G401 (cell line): ENCODE measurements around the gene SMIM5. TPM values are rescaled to one million over a fixed set of nuclear protein-coding genes. Genes with fewer than 3 reads are reported as not detected.
"Not testable (repeated sequence)": the region's sequence is repeated elsewhere in the genome, so short reads cannot be mapped to it uniquely, and the experiment has no call there.

ENCODE experiments used
- DNase-seq: peaks from one replicate; pipeline ENCODE4 v3.0.0-alpha.2; 2015; ENCODE audit warnings: low spot score
- in situ Hi-C: cut with HindIII; loops from 2 replicates; pipeline ENCODE4 v1.10.0; 2016; ENCODE audit warnings: low sequenced_read_pairs, mixed read lengths
- total RNA-seq: library from RNA; depleted of rRNA; stranded (reverse); fragments of >200 nt; shearing (Covaris generic); gene quantifications from 2 replicates; pipeline ENCODE4 v1.2.3, GENCODE V29; 2014

Gene SMIM5
- total RNA-seq, 1 experiment from 2014 or later = not detected

DNA sequence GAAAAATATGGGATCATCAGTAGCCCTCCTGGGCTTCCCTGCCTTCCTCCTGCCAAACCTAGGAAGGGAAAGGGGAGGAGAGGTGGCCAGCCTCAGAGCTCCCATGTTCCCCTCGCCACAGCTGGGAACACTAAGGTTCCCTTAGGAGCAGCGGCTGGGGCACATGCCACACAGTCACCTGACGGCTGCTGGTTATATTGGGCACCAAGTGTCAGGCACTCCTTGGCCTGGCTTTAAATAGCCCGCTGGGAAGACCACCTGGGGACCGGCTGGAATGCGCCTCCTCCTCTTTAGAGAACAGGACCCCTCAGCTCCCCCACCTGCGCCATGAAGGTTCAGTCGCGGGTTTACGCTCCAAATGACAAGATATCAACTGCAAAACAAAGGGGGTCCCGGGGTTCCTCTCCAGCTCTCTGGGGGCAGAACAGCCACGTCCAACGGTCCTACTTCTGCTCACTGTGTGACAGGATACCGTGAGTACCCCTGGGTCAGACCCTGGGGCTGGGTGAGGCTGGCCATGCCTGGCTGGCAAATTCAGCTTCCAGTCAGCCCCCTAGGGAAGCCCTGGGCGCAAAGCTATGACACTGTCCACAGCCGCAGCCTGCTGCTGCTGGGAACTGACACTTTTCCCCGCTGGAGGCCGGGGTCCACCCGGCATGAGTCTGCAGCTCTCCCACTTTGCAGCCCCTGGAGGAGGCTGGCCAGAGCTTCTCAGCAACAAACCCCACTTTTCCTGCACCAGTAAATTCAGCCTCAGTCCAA lies 3.3 kb downstream of the SMIM5 start:
- in situ Hi-C loops = no loop called here

DNA sequence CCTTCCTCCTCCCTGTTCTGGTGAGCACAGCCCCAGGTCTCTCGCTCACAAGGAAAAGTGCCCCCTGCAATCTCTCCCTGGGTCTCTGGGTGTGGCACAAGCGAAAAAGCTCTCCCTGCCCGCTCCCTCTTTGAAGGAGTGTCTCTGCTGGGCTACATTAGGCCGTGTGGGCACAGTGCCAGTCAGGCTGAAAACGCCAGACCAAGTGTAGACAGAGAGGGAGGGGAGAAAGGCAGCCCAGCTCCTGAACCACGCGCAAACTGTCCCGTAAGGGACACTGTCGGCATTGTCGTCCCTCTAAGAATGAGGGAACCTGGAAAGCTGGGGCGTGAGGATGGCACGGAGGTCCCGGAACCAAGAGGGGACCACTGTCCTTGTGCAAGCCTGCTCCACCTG lies 3.9 kb downstream of the SMIM5 start:
- in situ Hi-C loops = no loop called here
- DNase-seq = peak; percentile 43

More for the DNA sequence above, 3.3 kb downstream of the SMIM5 start:
- DNase-seq = no peak

DNA sequence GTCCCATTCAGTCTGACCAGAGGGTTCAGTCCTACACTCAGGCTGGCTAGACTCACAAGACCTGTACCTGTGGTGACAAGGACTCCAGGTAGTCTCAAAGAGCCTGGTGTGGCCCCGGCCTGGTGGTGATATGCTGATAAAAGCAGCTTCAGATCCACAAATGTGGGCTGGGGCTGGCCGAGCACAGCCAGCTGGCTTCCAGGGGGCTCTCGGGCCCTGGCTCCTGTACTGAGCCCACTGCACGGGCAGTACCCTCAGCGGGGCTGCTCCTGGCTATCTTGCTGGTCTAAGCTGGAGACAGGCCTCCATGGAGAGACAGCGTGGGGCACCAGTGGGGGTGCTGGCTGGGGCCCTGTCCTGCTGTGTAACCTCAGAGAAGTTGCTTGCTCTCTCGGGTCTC lies 4.3 kb downstream of the SMIM5 start:
- no peak for DNase-seq
- in situ Hi-C loops = no loop called here

DNA sequence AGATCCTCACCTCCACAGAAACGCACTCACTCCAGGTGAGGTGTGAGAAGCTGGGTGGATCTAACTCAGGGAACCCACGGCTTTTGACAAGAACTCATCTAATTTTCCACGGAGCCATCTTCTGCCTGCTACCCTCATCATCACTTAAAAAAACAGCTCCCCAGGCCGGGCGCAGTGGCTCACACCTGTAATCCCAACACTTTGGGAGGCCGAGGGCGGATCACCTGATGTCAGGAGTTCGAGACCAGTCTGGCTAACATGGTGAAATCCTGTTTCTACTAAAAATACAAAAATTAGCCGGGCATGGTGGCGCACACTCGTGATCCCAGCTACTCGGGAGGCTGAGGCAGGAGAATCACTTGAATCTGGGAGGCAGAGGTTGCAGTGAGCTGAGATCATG lies 4.8 kb downstream of the SMIM5 start:
- DNase-seq, in situ Hi-C loops: not testable (repeated sequence)

DNA sequence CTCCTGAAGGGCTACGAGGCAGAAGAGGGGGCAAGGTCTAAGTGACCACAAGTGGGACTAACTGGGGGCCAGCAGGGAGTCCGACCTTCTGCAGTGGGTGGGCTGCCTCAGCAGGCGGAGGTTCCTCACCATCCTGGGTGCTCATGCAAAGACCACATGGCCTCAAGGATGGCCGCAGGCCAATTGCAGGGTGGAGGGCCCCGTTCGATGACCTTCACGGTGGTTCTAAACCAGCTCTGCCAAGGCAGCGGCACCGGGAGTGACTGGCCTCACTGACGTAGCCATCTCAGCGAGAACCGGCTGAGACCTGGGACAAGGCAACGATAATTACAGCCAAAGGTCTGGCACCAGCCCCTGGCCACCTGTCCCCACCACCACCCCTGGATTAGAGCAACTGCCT lies 5.7 kb downstream of the SMIM5 start:
- in situ Hi-C loops = no loop called here
- DNase-seq = no peak

DNA sequence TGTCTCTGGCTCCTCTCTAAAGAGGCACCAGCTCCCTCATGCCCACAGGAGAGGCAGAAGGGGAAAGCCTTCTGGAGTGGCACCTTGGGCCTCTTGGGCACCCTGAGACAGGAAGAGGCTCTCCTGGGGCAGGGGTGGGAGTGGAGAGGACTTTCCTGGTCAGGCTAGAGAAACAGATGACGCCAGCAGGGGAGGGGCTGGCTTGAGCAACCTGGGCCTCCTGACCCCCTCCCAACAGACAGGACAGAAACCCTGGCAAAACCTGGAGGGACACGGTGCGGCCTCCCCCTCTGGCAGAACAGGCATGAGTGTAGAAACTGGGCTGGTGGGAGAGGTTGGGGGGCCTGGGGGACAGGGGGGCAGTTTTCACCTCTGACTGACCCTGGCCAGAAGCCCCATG lies 6.1 kb downstream of the SMIM5 start:
- in situ Hi-C loops = no loop called here
- DNase-seq = no peak

DNA sequence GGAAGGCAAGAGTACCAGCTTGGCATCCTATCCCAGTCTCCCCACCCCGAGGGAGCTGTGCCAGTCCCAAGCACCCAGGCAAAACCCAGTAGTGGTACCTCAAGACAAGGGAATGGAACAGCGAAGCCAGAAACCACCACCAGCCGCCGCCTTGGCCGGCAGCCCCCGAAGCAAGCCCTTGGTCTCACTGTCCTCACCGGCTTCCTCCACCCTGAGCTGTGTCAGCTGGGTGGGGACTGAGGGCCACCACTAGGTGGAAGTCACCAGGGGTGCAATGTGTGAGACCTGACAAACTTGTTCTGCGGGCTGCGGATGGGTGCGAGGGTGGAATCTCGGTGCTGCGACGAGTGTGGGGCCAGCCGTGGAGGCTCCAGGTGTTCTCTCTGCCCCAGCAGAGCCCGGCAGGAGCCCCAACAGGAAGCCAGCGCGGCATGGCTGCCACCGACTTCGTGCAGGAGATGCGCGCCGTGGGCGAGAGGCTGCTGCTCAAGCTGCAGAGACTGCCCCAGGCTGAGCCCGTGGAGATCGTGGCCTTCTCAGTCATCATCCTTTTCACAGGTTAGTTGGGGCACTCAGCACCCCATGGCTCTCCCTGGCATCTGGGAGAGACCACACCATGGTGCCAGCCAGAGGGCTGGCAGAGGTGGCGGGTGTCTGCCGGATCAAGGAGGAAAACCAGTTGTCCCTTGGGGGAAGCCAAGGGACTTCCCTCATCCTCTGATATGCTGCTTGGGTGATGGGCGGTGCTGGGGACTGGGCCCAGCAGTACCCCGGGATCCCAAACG lies 6.7 kb downstream of the SMIM5 start:
- DNase-seq = no peak
- in situ Hi-C loops = no loop called here

DNA sequence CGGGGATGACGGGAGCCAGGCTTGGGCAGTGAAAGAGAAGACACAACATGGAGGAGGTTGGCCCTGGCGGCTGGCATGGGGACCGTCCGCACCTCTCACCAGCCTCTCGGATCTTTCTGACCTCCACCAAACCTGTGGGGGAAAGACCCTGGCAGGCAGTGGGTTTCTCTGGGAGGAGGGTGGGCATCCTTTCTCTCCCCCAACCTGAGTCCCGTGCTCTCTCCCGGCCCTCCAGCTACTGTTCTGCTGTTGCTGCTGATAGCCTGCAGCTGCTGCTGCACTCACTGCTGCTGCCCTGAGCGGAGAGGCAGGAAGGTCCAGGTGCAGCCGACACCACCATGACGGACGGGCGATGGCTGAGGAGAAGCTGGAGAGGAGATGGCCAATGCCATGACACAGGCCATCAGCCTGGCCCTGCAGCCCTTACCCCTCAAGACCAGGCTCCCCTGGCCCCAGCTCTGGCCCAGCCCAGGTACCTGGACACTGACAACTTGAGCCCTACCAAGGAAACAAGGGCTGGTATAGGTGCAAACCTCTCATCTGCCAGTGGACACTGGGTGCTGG lies 7.4 kb downstream of the SMIM5 start:
- in situ Hi-C loops = no loop called here
- DNase-seq = no peak

DNA sequence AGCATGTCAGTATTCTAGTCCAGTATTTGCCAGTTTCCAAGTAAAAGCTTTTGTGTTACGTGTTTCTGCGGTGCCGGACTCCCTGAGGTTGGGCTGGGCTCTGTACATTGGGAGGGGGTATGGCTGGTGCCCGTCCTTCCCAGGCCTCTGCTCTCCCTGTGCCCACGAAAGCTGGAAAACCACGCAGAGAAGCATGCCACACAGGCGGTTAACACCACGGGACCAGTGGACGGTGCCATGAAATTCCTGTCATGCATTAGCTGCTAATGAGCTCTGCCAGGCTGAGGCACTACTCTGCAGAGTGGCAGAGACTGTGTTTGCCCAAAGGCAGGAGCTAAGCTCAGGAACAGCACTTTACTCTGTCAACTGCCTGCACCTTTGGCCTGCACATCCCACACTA lies 8.1 kb downstream of the SMIM5 start:
- DNase-seq = no peak
- in situ Hi-C loops = no loop called here

DNA sequence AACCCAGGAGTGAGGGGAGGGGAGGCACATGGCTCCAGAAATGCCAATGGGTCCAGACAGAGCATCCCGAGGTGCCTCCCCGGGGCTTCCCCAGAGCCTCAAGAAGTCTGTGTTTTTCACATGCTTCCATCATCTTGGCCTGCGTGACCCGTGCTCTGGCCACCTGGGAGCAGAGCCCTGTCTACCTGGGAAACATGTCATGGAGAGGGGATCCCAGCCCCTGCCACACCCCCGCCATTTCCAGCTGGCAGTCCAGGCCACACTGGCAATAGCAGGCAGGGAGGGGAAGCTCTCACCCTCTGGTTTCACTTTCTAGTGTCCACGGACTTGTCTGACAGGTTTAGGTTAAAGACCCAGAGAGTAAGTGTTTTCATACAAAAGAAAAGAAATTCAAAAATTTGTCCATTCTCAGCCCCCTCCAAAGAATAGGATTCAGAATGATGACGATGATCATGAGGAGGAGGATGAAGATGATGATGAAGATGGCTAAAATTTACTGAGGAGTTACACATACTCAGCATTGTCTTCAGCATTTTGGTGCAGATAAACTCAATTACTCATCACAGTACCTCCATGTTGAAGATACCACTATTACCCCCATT lies 9.0 kb downstream of the SMIM5 start:
- no peak for DNase-seq
- in situ Hi-C loops = no loop called here

DNA sequence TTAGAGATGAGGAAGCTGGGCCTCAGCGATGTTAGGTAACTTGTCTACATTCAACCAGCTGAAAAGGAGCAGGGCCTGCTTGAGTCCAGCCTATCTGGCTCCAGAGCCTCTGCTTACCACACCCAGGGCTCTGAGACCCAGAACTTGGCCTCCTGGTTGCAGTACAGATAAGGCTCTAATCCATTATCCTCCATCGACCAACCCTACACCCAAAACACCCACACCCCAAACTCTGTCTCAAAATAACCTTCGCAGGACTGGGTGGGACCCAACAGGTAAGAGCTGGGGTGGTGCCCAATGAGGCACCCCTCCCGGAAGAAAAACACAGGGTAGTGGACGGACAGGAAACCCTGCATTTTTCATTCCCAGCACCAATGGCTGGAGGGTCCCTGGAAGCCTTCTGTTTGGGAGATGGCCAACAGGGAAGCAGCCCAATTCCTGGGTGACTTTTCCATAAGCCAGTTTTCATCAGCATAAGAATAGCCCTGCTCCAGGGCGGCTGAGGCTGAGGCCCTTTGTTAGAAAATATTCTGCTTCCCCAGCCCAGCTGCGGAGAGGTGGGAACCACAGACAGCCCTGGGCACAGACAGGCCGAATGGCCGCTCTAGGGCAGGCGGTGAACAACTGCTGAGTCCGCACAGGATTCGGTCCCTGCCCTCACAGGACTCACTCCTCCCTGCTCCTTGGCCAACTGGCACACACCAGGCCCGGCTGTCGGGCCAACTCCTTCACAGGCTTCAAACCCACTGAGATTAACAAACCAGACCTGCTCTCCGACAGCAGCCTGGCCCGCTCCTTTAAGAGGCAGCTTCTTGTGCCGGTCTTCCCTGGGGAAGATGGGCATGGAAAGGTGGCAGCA lies 9.8 kb downstream of the SMIM5 start:
- peak; percentile 52 for DNase-seq

DNA sequence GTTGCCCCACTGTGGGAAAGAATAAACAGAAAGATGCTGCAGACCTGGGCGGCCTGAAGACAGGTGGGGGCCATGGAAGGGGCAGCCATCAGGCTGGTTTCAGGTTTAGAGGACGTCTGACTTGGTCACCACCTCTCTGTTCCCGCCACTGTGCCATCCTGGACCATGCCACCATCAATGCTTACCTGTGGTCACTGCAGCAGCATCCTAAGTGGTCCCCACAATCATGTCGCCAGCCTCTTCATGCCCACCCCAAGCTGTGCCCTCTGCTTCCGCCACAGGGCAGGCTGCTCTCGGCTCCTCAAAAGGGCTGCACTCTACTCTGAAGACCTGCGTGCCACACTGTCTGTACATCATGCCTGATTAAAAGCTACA lies 10.4 kb downstream of the SMIM5 start:
- in situ Hi-C loops = no loop called here
- no peak for DNase-seq

More for the DNA sequence above, 9.8 kb downstream of the SMIM5 start:
- in situ Hi-C loops = no loop called here

DNA sequence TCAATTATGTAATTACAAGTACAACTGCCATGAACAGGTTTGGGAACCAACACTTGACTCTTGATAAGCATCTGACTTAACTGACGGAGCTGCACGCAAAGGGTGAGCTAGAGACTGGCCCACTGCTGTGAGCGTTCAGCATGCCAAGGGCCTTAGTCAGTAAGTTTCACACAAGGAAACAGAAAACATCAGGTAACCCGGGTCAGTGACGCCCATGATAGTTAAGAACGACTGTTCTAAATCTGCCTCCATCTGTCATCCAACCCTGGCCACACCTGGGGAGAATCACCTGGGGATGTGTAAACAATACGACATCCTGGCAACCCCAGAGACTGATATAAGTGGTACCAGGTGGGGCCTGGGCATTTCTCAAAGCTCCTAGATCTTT lies 12.3 kb downstream of the SMIM5 start:
- in situ Hi-C loops = no loop called here
- no peak for DNase-seq

DNA sequence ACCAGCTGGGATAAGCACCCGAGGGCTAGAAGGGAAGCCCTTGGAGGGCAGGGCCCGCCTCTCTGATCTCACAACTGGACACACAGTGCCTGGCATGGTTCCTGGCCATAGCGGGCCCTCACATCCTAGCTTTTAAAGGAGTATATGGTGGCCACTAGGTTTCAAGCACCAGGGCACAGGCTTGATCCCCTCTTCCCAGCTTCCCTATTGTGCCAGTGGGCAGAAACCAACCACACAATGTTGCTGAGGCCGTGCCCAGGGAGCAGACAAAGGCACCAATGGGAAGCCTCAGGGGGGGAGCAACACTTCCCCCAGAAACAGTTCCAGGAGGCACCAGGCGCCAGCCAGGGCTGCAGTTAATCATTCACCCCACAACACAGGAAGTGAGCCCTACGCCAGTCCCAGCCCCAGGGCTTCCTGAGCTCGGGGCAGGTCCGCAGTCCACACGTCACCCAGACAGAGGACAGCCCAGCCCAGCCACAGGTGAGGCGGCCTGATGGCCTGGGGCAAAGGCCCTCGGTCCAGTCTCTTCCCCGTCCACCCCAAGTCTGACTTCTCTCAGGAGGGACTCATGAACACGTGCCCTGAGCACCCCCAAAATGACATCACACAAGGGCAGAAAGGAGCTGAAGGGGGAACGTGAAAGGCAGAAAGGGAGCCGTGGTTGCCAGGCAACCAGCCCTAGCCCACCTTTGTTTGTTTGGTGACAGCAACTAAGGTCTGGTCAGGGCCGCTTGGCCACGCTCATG lies 12.8 kb downstream of the SMIM5 start:
- in situ Hi-C loops = no loop called here
- no peak for DNase-seq

DNA sequence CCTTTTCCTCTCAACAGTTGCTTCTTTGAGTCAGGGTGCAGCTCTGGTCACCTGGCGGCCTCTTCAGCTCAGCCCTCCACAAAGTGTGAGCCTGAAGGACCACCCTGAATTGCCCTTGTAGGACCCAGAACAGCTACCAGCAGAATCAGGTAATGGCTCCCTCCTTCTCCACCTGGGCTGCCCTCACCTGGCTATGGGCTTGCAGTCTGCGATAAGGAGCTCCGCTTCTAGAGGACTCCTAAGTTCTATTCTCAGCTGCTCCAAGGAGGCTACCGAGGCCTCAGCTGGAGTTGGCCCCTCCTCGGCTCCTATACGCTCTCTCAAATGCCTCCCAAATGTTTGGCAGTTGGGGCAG lies 13.4 kb downstream of the SMIM5 start:
- no peak for DNase-seq
- in situ Hi-C loops = no loop called here

DNA sequence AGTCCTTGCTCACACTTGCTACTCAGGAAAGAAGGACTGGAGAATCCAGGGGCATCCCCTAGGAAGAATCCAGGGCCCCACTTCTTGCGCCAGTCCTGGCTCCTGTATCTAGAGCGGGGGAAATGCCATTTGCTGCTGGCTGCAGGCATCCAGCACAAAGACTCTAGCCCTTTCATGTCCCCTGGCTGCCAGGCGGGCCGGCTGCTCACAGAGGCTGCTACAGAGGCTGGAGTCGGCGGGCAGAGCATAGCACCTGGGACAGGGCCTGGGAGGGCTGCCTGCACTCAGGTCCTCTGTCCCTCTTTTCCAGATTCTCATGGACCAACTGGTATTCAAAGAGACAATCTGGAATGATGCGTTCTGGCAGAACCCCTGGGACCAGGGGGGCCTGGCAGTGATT lies 13.8 kb downstream of the SMIM5 start:
- no peak for DNase-seq

DNA sequence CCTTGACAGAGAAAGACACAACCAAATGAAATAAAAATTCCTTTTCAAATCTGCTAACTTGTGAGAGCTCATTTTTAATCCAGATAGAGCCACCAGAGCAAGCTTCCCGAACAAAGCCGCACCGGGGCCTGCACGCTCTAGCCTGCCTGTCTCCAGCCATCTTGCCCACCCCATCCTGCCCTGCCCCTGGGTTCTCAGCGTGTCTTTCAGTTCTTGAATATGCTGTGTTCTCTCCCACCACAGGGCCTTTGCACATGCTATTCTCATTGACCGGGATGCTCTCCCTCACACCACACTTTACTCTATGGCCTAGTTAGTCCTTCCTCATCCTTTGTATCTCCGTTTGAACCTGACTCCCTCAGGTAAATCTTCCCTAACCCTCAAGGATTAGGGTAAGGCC lies 14.7 kb downstream of the SMIM5 start:
- DNase-seq = no peak
- in situ Hi-C loops = no loop called here

More for the DNA sequence above, 13.8 kb downstream of the SMIM5 start:
- in situ Hi-C loops = no loop called here

DNA sequence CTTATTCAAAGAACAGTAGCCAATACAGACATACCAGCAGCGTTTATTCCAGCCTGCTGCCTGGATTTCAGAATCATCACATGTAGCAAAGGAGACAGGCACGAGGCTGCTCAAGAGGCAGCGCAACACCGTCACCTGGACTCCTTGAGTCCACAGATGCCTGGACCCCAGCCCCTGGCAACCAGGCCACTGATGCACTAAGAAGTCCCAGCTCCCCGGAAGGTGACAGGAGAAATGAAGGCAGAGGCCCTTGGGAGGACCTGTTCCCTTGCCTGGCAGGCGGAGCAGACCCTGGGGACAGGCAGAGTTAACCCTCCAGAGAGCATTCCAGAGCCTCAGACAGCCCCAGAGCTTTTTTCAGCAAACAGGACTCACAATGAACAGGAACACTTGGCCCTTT lies 16.5 kb downstream of the SMIM5 start:
- no peak for DNase-seq
- in situ Hi-C loops = no loop called here

DNA sequence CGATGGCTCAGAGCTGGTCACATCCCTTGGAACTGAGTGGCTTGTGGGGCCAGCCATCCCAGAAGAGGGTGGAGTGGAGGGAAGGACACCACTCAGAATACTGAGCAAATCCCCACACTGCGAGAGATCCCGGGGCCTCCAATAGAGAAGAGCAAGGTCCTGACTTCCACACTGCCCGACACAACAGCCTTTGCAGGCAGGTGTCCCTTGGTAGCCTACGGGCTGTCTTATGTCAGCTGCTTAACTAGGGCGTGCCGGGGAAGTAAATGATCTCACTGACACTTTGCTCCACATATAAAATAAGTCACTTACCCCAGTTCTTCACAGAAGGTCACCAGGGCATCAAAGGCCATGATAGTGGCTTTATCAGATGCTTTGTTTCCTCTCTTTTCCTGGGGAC lies 17.6 kb downstream of the SMIM5 start:
- in situ Hi-C loops = no loop called here
- no peak for DNase-seq
